Renal cortical epithelial cell (primary cell): Measurements from ENCODE around the gene ALG6. TPM values are rescaled to one million over a fixed set of nuclear protein-coding genes. Genes with fewer than 3 reads are reported as not detected.
"Not testable (repeated sequence)": the region's sequence is repeated elsewhere in the genome, so short reads cannot be mapped to it uniquely, and the experiment has no call there.

Source experiments
- DNase-seq: peaks from one replicate; pipeline ENCODE4 v3.0.0-alpha.2; 2011; ENCODE audit warnings: low read depth
- total RNA-seq: library from RNA; depleted of rRNA; stranded (reverse); fragments of >200 nt; gene quantifications from 2 replicates; pipeline ENCODE4 v1.2.3, GENCODE V29; 2014

Gene ALG6
- total RNA-seq, 1 donor from 2014 or later, result 16.7 TPM

DNA sequence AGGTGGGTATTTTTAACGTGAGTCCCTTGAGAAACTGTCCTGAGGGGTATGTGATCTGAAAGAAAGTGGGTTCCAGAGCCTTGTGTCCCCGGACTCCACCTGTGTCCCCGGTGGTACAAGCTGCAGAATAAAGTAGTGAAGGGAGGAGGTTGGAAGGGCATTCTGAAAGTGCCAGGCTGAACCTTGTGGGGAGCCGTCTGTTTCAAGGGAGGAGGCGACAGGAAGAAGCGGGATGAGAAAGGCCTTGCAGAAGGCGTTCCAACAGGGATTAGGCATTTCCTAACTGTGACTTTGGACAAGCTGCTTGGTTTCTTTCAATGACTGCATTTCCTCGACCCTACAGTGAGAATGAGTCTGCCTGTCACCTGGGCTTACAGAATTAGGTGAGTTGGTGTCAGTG is 39.3 kb upstream of the ALG6 start:
- DNase-seq, result no peak

DNA sequence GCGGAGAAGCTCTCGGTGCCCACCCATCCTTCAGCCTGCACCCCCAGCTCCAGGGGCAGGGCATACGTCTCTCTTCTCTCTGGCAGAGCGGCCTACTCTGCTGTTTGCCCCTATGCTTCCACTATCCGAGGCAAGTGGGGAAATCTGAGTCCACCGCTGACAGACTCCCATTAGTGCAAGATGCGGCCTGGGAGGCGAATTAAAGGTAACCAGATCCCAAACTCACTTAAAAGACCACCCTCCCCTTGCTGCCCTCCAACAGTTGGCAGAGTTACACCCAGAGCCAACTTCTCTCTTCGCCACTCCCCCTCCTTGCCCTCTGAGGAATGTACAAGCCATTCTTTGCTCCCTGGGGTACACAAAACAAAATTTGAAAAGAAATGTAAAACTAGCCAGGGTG is 38.6 kb upstream of the ALG6 start:
- DNase-seq, result no peak

DNA sequence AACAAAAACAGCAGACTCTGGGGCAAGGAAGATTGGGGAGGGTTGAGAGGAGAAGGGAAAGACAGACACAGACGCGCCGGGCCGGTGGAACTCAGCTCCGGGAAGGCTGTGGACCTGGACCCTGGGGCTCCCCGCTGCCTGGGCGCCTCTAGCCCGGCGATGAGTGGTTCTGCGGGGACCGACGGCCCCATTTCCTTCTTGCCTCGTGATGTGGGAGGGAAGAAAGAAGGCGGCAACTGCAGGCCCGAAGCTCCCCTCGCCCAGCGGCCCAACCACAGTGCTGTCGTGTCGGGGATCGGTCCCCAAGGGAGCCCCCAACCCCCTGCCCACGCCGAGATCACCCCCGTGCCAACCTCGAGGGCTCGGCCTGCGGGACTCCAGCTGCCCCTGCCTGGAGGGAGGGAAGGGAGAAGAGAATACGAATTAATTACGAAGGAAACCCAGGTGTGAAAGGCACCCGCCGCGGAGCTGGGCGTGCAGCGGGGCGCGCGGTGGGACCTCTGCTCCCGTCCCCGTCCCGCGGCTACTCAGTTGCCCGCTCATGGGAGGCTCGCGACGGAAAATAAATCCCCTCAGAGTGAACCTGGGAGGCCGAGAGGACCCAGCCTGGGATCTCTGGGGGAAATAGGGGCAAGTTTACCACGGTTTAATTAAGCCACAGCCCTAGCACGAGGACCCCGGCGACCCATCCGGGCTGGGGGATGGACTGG is 37.7 kb upstream of the ALG6 start:
- DNase-seq, result no peak

DNA sequence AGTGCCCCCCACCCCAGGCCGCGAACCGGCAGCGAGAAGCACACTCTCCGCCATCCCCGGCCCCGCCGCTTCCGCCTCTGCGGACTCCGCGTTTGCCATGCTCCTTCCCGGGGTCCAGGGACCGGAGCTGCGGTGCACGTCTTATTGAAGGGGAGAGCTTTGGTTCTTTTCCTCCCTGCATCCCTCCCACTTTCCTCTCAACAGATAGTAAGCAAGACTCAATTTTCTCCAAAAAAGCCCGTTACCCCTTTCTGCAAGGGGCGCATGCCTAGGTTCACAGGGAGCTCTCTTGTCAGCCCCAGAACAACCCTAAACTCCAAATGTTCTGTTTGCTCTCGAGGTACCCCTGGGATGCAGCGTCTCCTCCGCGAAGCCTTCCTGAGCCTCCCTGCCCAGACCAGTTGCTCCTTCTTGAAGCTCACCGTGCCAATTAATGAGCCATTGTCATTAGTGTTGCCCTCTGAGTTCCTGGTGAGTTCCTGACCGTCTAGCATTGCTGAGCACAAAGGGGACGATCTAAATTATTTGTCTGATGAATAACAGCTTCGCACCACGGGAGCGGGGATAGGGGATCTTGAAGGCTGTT is 37.0 kb upstream of the ALG6 start:
- no peak for DNase-seq

DNA sequence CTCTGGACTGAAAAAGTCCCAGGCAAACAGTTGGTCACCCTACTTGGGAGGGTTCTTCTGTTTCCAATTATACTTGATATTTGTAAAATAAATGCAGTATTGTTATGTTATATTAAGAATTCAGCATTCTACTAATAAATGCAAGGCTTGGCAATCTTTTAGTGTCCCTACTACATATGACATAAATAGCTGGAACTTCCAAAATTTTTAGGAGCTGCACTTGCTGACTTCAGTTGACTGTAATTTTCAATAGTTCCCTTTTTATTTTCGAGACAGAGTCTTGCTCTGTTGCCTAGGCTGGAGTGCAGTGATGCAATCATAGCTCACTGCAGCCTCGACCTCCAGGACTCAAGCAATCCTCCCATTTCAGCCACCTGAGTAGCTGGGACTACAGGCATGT is 25.0 kb upstream of the ALG6 start:
- DNase-seq, result no peak

DNA sequence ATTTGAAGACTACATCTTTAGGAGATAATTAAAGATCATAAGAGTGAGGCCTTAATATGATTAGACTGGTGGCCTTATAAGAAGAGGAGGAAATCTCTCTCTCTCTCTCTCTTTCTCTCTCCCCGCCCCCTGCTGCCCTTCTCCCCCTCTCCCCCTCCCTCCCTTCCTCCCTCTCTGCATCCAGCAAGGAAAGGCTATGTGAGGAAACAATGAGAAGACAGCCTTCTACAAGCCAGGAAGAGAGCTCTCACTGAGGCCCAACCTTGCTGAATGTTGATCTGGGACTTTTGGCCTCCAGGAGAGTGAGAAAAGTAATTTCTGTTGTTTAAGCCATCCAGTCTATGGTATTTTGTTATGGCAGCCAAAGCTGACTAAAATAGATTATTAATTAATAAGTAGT is 23.5 kb upstream of the ALG6 start:
- no peak for DNase-seq

DNA sequence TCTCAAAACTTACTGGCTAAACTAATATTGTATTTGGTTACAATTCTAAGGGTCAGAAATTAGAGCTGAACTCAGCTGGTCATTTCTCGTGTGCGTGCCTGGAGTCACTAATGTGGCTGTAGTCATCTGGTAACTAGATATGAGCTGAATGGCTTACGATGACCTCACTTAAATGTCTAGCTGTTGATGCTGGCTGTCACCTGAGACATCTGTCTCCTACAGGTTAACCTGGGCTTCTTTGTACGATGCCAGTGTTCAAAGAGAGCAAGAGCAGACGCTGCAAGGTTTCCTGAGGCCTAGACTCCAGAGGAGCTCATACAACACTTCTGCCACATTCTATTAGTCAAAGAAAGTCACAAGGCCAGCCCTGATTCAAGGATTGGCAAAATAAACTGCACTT is 17.1 kb upstream of the ALG6 start:
- no peak for DNase-seq

DNA sequence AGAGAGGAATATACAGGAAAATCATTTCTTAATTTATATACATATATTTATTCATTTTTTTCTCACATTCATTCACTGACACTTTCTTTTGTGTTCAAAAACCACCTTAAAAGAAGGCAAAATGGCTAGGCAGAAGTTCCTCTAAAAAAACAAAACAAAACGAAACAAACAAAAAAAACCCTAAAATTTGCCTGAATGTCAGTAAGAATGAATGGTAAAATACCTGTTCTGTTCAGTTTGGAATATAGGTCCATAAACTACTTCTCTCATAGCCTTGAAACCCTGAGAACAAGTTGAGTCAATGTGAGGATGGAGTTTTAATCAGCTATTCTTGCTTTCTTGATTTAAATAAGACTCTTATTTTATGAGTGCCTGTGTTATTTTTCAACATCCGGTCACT is 14.7 kb upstream of the ALG6 start:
- DNase-seq, result no peak

DNA sequence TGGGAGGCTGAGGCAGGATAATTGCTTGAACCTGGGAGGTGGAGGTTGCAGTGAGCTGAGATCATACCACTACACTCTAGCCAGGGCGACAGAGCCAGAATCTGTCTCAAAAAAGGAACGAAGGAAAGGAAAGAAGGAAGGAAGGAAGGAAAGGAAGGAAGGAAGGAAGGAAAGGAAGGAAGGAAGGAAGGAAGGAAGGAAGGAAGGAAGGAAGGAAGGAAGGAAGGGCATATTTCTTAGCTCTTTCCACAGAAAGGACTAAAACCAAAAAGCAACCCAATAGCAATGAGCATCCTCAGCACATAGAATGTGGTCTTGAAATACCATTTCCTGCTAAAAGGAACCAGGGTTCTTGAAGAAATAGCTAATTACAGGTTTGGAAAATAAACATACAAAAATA is 11.2 kb upstream of the ALG6 start:
- not testable (repeated sequence) for DNase-seq

DNA sequence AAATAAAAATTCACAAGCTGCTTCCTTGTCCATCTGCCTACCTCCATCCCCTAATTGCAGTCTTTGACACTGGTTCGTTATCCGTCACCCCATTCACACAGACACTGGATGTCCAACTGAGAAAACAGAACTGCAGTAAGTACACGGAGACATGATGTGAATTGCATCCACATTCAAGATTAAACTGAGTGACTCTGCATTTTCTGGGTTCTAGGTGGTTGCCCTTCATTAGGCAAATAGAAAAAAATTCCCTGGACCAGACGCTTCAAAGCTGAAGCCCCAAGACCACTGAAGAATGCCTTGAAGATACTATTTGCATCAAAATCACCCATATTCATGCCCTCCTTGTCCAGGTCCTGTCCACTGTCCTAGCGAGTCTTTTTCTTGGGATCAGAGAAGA is 7.9 kb upstream of the ALG6 start:
- DNase-seq, result no peak

DNA sequence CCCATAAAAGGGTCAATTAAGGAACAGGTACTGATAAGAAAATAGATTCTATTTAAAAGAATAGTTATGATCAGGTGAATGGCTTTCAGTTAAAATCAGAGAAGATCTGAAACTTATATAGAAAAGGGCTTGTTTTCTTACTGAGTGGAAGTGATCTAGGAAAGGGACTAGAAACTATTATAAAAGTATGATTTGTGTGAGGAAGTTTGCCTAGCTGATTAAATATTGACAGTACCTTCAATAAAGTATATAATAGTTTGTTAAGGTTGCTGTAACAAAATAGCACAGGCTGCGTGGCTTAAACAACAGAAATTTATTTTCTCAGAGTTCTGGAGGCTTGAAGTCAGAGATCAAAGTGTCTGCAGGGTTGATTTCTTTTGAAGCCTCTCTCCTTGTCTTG is 5.4 kb upstream of the ALG6 start:
- no peak for DNase-seq

DNA sequence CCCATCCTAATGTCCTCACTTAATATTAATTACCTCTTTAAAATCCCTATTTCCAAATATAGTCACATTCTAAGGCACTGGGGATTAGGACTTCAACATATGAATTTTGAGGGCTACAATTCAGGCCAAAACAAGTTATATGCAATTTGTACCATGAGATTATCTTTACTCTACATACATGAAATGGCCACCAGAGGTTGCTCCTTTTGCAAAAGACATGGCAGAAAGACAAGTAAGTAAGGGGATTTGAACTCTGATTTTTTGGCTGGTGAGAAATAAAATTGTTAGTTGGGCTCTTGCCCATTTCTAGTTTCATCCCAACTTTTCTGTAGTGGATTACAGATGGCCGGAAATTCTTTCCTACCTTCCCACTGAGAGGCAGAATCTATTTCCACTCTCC is 4.8 kb upstream of the ALG6 start:
- DNase-seq, result no peak

DNA sequence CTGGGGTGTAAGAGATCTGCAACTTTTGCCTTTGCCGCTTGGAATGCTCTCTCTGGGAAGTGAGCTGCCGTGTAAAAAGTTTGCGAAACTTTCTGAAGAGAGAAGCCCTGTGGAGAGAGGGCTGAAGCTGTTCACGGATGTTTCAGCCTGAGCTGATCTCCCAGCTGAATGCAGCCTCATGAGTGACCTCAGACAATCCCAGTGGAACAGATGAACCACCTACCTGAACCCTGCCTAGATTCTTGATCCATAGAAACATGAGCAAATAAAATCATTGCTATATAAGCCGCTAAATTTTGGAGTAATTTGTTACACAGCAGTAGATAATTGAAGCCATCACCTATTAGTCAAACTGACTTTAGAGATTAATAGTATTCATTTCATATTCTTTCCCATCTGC is 4.4 kb upstream of the ALG6 start:
- no peak for DNase-seq

DNA sequence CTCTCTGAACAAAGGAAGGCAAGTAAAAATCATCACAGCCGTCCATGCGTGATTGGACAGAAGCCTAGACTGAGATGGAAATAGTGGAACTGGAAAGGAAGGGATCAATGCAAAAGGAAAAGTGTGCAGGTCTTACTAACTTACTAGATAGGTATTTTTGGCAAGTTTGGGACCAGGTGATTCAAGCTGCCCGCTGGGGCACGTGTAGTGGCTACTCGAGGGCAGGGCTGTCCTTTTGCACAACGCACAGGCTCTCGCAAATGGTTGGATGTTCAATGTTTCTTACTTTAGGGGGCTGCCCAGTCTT is 566 bp upstream of the ALG6 start:
- no peak for DNase-seq

DNA sequence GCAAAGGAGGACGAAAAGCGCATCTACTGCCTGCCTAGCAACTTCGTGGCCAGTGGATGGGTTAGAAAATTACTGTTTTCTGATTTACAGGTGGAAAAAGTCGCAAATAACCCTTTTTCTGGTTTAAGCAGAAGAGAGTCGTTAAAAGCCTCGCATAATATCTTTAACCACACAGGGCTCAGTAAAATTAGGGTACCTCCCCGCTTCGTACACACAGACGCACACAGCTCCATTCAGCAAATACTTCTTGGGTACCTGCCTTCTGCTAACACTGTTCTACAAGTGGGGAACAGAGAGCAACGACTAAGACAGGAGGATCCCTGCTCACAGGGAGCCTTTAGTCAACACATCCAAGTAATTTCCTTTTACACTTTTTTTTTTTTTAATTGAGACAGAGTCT is 704 bp downstream of the ALG6 start:
- DNase-seq, result peak; percentile 3

DNA sequence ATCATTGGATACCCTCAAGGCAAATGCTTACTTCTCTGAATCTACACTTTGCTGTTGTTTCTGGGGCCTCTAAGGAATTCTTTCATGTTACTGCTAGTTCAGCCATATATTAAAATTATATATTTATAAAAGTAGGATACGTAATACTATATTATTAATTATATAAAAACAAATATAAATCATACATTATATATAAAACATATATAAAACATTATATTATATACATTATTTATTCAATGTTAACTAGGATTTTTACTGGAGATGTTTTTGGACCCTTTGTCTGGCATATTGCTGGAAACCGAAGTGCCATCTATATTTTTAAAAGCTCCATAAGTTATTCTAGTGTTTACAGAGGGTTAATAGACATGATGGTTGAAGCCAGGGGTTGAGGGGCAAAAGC is 12.2 kb downstream of the ALG6 start:
- DNase-seq, result no peak

DNA sequence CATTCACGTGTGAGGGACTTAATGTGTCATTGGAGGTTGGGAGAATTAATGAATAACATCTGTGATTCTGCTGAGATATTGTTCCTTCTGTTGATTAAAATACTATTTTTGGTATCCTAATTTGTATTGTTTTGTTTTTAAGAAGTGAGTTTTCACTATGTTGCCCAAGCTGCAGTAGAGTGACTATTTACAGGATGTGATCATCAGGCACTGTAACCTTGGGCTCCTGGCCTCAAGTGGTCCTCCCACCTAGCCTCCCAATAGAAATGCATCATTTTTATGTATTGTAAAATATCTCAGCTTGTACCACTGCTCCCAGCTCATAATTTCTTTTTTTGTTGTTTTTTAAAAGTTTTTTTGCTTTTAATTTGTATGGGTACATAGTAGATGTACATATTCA is 14.3 kb downstream of the ALG6 start:
- DNase-seq, result no peak

DNA sequence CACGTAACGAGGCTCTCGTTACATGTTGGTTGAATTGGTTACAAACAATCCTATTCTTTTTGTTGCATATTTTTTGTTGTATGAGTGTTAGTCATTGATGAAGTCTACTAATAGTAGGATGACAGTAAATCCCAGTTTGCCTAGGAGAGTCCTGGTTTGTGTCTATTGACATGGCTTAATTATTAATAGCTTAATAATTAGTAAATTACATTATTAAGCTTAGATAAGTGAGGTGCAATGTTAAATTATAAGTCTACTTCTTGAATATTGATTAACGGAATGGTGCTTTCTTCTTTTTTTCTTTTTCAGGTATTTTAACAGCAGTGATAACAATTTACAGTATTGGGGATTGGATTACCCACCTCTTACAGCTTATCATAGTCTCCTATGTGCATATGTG is 34.5 kb downstream of the ALG6 start:
- DNase-seq, result no peak

DNA sequence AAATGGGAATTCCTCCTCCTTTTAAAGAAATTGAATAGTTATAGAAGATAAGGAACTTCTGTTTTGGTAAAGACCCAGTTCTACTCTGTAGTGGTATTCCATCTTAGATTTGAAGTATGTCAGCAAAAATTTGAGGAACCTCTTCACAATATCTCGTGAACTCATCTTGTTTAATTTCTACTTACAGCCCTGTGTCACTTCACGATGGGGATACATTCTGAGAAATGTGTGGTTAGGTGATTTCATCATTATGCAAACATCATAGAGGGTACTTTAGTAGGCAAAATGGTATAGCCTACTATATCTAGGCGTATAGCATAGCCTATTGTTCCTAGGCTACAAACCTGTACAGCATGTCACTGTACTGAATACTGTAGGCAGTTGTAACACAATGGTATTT is 36.0 kb downstream of the ALG6 start:
- no peak for DNase-seq

DNA sequence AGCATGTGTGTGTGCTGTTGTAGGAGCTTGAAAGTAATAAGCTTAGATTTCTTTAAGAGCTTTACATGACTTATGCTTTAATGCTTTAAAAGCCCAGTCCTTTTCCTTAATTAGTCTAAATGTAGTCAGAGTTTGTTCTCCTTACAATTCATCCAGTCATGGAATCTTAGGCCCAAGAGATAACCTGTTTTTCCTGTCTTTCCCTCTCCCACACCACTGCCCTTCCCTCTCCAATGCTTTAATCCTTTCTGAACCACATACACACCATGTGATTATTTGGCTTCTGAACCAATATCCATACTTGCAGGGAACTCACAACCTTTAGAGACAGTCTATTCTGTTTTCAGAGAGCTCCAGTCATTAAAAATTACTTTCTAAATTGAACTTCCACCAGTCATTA is 37.6 kb downstream of the ALG6 start:
- no peak for DNase-seq

DNA sequence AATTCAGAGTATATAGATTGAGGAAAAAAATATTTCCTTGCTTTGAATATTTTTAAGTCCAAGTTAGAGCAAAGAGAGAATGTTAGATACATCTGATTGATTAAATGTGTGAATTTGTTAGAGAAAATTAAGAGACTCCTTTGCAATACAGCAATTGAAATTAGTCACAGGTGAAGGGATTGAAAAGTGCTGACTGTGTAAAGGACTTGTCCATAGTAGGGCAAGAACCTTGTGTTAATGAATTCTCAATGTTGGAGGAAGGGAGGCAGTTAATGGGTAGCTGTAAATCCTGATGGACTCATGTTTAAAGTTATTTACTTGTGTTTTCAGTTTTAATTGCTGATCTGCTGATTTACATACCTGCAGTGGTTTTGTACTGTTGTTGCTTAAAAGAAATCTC is 38.6 kb downstream of the ALG6 start:
- no peak for DNase-seq

DNA sequence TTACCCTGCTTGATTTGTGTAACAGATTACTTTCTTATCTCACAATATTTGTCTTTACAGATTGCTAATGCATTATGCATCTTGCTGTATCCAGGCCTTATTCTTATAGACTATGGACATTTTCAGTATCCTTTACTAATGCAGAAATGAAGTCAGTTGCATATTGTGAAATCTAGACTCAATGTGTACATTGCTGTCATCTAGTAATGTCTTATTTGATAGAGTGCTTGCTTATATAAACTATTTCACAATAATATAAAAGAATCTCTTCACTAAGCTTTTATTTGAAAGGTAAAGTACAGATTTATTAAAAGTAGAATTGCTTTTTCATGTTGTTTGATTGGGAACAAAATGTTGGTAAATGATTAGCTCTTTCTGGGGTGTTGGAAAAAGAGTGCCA is 39.6 kb downstream of the ALG6 start:
- no peak for DNase-seq

DNA sequence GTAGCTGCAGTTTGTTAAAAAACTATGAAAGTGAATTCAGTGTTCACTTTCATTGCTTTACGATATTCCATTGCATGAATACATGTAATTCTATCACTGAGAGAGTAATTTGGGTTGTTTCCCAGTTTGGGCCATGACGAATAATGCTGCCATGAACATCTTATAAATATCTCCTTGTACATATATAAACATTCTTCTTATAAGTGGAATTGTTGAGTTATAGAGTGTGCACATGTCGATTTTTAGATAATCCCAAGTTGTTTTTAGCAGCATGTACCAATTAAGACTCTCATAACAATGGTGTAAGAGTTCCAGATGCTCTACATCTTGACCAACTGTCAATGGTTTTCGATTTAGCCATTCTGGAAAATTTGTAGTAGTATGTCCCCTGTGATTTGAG is 40.9 kb downstream of the ALG6 start:
- DNase-seq, result no peak

DNA sequence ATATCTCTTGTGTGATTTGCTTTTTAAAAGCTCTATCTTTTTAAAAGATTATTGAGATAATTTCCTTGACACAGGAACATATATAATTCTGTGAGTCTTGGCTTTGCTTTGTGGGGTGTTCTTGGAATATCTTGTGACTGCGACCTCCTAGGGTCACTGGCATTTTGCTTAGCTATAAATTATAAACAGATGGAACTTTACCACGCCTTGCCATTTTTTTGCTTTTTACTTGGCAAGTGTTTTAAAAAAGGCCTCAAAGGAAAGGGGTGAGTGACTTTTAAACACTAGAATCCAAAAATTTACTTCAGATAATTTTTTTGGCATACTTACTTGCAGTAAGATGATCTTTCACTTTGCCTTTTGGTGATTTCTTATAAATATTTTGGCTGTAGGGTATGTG is 43.6 kb downstream of the ALG6 start:
- DNase-seq, result no peak
